RPMI8226 (cell line): ENCODE results near the gene FNDC3B.

Experiments
- DNase-seq: peaks from one replicate; pipeline ENCODE4 v3.0.0-alpha.2; 2015

Gene FNDC3B

DNA sequence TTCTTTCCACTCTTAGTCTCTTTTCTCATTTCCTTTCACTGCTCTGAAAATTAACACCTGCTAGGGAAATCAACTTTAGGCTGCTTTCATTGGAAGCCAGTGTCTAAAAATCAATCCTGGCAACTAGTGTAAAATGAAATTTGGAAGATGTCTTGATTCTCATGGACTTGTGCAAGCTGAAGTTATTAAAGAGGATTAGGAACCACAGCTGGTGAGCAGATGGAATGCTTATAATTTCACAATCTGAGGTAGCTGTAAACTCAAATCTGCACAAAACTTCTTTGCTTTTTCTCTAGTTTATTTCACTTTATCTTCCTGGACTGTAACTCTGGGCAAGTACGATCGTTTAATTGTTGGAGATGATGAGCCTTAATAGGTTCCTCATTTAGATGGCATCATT, 233.3 kb downstream of the FNDC3B start:
- DNase-seq: no peak

DNA sequence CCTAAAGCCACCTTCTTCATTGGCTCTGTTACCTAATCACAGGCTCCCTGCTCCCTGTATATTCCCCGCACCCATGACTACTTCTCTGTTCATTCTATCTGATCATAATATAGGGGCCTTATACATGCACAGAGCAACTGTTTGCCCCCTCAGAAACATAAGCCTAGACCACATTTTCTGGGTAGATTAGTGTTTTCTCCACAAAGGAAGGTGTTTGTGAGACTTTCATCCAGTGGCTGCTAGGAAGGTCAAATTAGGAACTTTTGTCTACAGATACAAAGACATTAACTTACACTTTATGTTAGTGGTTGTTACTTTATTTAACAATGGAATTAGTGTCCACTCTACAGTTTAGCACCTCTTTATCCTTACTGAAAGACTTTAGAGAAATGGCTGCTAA, 234.0 kb downstream of the FNDC3B start:
- no peak for DNase-seq

- no peak for DNase-seq
Observed at GRCh38 chr3:172274906-172275305, 235.5 kb downstream of the FNDC3B start.

GRCh38 chr3:172275586-172275985, 236.2 kb downstream of the FNDC3B start:
- DNase-seq: no peak

- DNase-seq: no peak
Observed at GRCh38 chr3:172276103-172276502, 236.7 kb downstream of the FNDC3B start.

- no peak for DNase-seq
Observed at GRCh38 chr3:172277151-172277652, 237.8 kb downstream of the FNDC3B start.

- DNase-seq: no peak
Observed at GRCh38 chr3:172279191-172279640, 239.8 kb downstream of the FNDC3B start.

- no peak for DNase-seq
Observed at GRCh38 chr3:172279974-172280373, 240.6 kb downstream of the FNDC3B start.

- no peak for DNase-seq
Observed at GRCh38 chr3:172280406-172281051, 241.2 kb downstream of the FNDC3B start.

DNA sequence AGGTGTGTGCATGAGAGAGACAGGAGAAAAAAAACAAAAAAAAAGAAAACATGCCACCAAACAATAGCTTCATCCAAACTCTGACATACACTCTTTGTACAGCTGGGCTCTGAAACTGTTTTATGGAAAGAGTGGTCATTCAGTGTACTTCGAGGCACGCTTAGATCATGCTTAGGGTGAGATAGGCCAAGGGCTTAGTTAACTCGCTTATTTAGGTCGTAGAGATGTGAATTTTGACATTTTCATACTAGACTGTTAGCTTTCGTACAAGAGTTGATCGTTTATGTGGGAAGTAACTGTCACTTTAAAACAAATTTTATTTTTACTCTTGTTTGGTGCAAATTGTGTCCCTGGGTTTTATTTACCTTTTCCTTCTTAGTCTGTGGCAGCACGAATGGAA, 242.5 kb downstream of the FNDC3B start:
- DNase-seq: no peak

DNA sequence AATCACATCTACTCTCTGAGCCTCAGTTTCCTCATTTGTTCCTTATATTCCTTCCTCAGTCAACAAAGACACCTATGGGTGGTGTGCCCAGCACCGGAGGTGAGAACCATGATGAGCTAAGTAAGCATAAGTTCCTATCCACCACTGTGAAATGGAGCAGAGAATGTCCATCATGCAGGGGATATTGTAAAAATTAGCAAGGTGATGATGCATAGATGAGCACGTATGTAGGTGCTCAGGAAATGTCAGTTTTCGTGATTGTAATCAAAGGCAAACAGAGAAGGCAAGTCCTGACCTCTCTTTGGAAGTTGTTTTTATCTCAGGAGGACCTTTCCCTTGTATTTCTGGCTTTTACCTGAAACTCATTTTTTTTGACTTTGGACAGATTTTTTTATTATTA, 243.5 kb downstream of the FNDC3B start:
- DNase-seq: no peak

DNA sequence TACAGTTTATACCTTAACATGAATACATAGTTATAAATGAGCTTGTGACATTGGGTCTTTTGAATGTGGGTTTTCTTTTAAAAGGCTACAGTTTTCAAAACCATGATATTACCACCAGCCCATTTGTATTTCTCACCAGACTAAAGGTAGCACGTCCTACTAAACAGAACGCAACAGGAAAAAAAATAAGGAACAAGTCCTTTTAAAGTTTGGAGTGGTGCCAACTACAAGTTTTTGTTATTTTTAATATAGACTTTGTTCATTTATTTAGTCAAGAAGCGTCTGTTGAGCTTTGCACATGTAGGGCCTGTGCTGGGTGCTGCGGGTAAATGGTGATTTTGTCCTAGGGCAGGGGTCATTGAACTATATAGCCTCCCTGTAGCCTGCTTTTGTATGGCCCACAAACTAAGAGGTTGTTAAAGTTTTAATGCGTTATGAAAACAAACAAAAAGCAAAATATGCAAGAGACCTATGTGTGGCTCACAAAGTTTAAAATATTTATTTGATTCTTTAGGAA, 244.5 kb downstream of the FNDC3B start:
- DNase-seq: no peak

DNA sequence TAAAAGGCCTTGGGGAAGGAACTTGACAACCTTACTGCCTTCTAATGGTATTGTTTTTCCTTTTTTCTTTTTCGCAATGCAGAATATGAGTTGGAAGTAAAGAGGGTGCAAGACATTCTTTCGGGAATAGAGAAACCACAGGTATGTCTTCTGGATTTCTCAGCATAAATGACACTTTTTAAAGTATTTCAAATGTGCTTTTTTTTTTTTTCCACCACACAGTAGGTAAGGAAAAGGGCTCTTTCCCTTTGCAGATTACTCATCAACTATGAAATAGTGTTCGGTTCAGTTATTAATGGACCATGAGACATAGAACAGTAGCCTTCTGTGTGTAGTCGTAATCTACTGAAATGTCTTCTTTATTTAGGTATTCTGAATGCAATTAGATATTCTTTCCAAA, 246.5 kb downstream of the FNDC3B start:
- no peak for DNase-seq

GRCh38 chr3:172286548-172287148, 247.3 kb downstream of the FNDC3B start:
- no peak for DNase-seq

DNA sequence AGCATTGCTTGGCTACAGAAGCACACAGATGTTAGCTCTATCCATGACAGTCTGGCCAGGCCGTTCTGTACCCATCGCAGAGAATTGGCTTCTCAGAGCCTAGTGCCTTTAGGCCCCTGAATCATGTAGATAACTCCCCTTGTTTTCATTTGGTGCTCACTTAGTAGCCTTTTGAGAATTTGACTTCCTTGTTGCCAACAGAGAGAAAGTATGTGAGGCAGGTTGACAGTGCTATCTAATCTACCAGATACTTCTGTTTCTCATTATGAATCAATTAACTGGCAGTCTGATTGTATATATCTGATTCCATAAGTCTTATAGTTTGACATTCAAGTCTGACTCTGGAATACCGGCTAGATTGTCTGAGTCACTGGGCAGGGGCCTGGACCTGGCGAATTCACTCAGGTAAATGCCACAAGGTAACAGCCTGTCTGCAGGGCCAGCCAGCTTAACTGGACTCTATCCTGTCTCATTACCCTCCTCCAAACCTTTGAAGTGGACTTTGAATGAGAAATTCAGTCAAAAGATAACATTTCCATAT, 248.6 kb downstream of the FNDC3B start:
- no peak for DNase-seq

DNA sequence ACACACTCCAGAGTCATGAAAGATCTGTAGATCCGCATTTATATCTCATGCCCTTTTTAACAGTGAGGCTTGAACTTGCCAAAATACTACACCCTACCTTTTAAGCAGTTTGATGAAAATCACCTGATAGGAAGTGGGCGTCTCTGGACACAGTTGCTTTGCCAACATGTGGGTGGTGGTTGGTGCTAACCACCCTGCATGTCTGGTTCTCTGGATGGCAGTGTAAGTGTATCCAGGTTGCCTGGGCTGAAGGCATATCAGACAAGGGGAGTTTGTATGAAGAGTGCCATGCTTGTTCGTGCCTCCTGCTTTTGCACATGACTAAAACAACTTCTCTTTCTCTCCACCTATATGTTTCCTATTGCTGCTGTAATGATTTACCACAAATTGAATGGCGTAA, 249.3 kb downstream of the FNDC3B start:
- DNase-seq: no peak

DNA sequence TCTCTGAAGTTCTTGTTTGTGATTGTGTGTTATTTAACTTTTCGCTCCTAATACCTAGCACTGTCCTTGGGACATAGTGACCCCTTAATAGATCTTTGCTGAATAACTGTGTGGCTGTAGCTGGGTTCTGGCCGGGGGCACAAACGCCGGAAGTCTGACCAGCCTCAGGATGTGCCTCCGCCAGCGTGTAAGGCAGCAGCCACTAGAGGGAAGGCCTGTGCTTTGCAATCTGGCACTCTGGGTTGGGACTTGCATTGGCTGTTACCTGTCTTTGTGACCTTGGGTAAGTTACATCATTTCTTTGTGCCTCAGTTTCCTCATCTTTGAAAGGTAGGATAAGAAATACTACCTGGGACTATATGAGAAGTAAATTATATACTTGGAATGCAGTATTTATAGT, 250.2 kb downstream of the FNDC3B start:
- DNase-seq: no peak

DNA sequence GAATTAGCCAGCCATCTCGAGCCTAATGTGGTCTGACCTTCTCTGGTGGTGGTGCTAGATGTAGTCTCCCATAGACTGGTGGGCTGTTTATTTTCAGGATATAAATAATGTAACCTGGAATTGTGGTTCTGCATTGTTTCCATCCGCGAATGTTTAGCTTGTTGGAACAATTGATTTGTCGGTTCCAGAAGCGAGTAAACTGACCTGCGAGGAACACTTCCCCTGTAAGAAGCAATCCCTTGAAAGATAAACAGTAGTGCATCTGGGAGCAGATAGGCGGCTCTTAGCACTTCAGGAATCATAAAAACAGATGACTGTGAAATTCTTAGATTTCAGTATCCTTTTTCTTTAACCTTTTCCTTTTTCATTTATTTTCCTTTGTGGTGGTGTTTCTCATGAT, 251.1 kb downstream of the FNDC3B start:
- DNase-seq: no peak

- DNase-seq: no peak
Observed at GRCh38 chr3:172291650-172292049, 252.3 kb downstream of the FNDC3B start.

DNA sequence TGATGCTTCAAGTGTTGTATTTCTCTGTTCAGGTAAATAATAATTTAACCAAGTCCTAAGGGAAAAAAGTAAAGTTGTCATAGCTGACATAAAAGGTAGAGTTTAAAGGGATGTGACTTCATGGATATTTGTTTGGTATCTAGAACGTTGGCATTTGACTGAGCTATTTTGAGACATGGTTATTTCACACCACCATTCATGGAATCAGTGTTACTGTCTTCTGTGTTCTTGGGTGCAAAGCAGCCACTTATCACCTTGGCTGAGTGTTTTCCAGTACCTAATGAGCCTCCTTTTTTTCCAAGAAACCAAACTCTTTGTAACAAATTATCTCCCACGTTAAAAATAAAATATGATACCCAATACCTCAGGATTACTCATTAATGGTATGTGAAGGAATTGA, 253.0 kb downstream of the FNDC3B start:
- DNase-seq: no peak

GRCh38 chr3:172293093-172293492, 253.7 kb downstream of the FNDC3B start:
- no peak for DNase-seq

DNA sequence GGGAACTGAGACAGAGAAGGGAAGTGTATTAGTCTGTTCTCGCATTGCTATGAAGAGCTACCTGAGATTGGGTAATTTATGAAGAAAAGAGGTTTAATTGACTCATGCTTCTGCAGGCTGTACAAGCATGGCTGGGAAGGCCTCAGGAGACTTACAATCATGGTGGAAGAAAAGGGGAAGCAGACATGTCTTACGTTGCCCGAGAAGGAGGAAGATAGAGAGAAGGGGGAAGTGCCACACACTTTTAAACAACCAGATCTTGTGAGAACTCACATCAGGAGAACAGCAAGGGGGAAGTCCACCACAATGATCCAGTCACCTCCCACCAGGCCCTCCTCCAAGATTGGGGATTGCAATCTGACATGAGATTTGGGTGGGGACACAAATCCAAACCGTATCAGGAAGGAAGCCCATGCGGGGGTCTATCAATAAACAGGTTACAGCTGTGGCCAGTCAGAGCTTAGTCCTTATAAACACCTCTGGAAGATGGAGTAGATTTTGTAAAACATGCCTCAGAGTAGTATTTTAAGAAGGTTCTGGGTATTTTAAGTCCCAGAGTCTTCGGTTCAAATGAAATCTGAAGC, 254.9 kb downstream of the FNDC3B start:
- no peak for DNase-seq

DNA sequence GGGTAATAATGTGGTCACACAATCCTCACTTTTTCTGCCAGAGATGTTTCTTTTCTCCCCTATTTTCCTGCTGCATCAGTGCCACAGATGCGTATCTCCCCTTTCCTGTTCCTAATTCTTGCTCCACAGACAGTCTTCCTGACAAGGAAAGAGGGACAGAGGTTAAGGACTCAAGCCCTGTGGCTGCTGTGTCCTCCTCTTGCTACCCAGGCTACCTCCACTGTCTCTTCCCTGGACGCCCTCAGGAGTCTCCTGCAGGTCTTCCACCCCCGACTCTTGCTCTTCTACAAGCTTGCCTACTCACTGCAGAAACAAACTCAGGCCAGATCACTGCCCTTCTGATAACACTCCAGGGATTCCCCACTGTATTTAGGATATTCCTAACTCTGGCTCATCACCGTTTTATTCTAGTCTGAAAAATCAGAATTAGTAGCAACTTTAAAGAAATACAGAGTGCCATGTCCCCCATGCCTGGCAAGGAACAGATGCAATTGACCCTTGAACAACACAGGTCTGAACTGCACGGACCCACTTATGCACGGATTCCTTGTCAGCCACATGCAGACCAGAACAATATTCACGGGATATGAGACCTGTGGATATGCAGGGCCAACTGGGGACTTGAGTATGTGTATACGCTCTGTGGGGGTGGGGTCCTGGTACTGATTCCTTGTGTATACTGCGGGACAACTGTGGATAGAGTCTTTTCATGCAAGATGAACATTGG, 257.0 kb downstream of the FNDC3B start:
- no peak for DNase-seq
